IMR-90 (cell line): ENCODE results near the gene PRRG1. TPM values are rescaled to one million over a fixed set of nuclear protein-coding genes. Genes with fewer than 3 reads are reported as not detected.

Experiments used
- ATAC-seq: fragments of 200-7000 bp; cut with Tn5 transposase; 2 replicates; pipeline ENCODE4 v1.9.1; 2020; ENCODE audit warnings: low read depth, mild to moderate bottlenecking, moderate library complexity
- BruUV-seq: library from RNA; stranded (reverse); fragments of 400-500 nt; replicated peaks from 2 replicates; lab custom pipeline; 2021; lab: Mats Ljungman, UMichigan
- CTCF ChIA-PET: fragments of 300-600 bp; formaldehyde crosslinking; extraction: SDS; loops from one replicate; lab custom pipeline; 2021; ENCODE audit warnings: antibody characterized with exemption; lab: Yijun Ruan, JAX
- POLR2A ChIA-PET: fragments of 300-600 bp; sonication (Branson Sonifier 250); formaldehyde crosslinking; loops from one replicate; lab custom pipeline; 2022; ENCODE audit warnings: antibody characterized with exemption; ENCODE audit not compliant: unreplicated experiment; lab: Charles Lee
- DNase-seq: peaks from one replicate; pipeline ENCODE4 v3.0.0; 2013
- H2AFZ ChIP-seq: replicated peaks from 2 replicates; pipeline ENCODE3; 2013; ENCODE audit warnings: low read length, mild to moderate bottlenecking; ENCODE audit not compliant: poor library complexity
- H2AK5ac ChIP-seq: 2 replicates; pipeline ENCODE4 v1.6.1; 2013; ENCODE audit warnings: low read depth, low read length, inconsistent platforms
- H2AK9ac ChIP-seq: replicated peaks from 2 replicates; pipeline ENCODE3; 2013; ENCODE audit warnings: mild to moderate bottlenecking, low read depth, low read length, moderate library complexity; ENCODE audit not compliant: poor library complexity
- H2BK120ac ChIP-seq: 2 replicates; pipeline ENCODE4 v1.6.1; 2013; ENCODE audit warnings: low read depth, low read length, inconsistent platforms
- H2BK15ac ChIP-seq: 3 replicates; pipeline ENCODE4 v1.6.1; 2013; ENCODE audit warnings: low read depth, low read length, inconsistent platforms
- H2BK20ac ChIP-seq: 2 replicates; pipeline ENCODE4 v1.6.1; 2013; ENCODE audit warnings: low read depth, mild to moderate bottlenecking, inconsistent platforms, low read length, moderate library complexity
- H2BK5ac ChIP-seq: 2 replicates; pipeline ENCODE4 v1.6.1; 2013; ENCODE audit warnings: mild to moderate bottlenecking, low read depth, low read length, inconsistent platforms; ENCODE audit not compliant: poor library complexity, severe bottlenecking
- H3K14ac ChIP-seq: replicated peaks from 2 replicates; pipeline ENCODE4 v1.6.1; 2013; ENCODE audit warnings: low read depth, low read length, inconsistent platforms
- H3K18ac ChIP-seq: 2 replicates; pipeline ENCODE4 v1.6.1; 2013; ENCODE audit warnings: low read depth, low read length, control low read depth
- H3K23ac ChIP-seq: 2 replicates; pipeline ENCODE4 v1.6.1; 2013; ENCODE audit warnings: low read depth, low read length, inconsistent platforms
- H3K27ac ChIP-seq: 2 replicates; pipeline ENCODE4 v1.5.1; 2013; ENCODE audit warnings: mild to moderate bottlenecking, control low read depth, low read length; ENCODE audit not compliant: insufficient read depth
- H3K27me3 ChIP-seq: 2 replicates; pipeline ENCODE4 v1.6.1; 2013; ENCODE audit warnings: low read length; ENCODE audit not compliant: control insufficient read depth, insufficient read depth
- H3K36me3 ChIP-seq: 2 replicates; pipeline ENCODE4 v1.6.1; 2013; ENCODE audit warnings: low read length, mixed read lengths; ENCODE audit not compliant: control insufficient read depth, insufficient read depth
- H3K4ac ChIP-seq: 2 replicates; pipeline ENCODE4 v1.6.1; 2013; ENCODE audit warnings: low read depth, low read length, inconsistent platforms
- H3K4me1 ChIP-seq: 2 replicates; pipeline ENCODE4 v1.6.1; 2013; ENCODE audit warnings: low read length, mixed read lengths; ENCODE audit not compliant: control insufficient read depth, insufficient read depth
- H3K4me2 ChIP-seq: 2 replicates; pipeline ENCODE4 v1.6.1; 2013; ENCODE audit warnings: low read depth, mild to moderate bottlenecking, control low read depth, low read length, moderate library complexity
- H3K4me3 ChIP-seq: 2 replicates; pipeline ENCODE4 v1.5.1; 2013; ENCODE audit warnings: low read depth, mild to moderate bottlenecking, control low read depth, low read length, moderate library complexity; ENCODE audit not compliant: insufficient read depth
- H3K56ac ChIP-seq: 2 replicates; pipeline ENCODE4 v1.6.1; 2013; ENCODE audit warnings: low read length, inconsistent platforms; ENCODE audit not compliant: insufficient read depth; ENCODE audit errors: extremely low read depth
- H3K79me1 ChIP-seq, 2 experiments: 2 replicates each; pipeline ENCODE4 v1.6.1; 2013; ENCODE audit warnings: low read length in 2 of 2, inconsistent platforms in 1 of 2, low read depth in 1 of 2
- H3K9ac ChIP-seq: 2 replicates; pipeline ENCODE4 v1.6.1; 2013; ENCODE audit warnings: low read depth, low read length, control low read depth
- H3K9me1 ChIP-seq: 2 replicates; pipeline ENCODE4 v1.6.1; 2013; ENCODE audit warnings: low read length, inconsistent platforms; ENCODE audit not compliant: insufficient read depth
- H3K9me3 ChIP-seq: 2 replicates; pipeline ENCODE4 v1.6.1; 2013; ENCODE audit warnings: low read length; ENCODE audit not compliant: control insufficient read depth, insufficient read depth
- H4K20me1 ChIP-seq: 2 replicates; pipeline ENCODE4 v1.6.1; 2013; ENCODE audit warnings: low read length, inconsistent platforms; ENCODE audit not compliant: insufficient read depth
- H4K5ac ChIP-seq: 2 replicates; pipeline ENCODE4 v1.6.1; 2013; ENCODE audit warnings: mild to moderate bottlenecking, low read depth, low read length, control low read depth
- H4K8ac ChIP-seq, 2 experiments: 2 replicates each; pipeline ENCODE4 v1.6.1; 2013; ENCODE audit warnings: low read depth in 2 of 2, low read length in 2 of 2, control low read depth in 1 of 2, inconsistent platforms in 1 of 2
- H4K91ac ChIP-seq: 2 replicates; pipeline ENCODE4 v1.6.1; 2013; ENCODE audit warnings: low read depth, low read length, inconsistent platforms; ENCODE audit not compliant: insufficient read depth
- CTCF ChIP-seq: conservative IDR thresholded peaks from 2 replicates; pipeline ENCODE4 v1.5.1; 2012; ENCODE audit warnings: mild to moderate bottlenecking, low read depth, low read length, improper control_type of control experiment
- FOS ChIP-seq: fragments of 150-350 bp; IDR thresholded peaks from 2 replicates; pipeline ENCODE4 v1.6.1; 2016; ENCODE audit warnings: low read depth, low read length
- MAZ ChIP-seq: IDR thresholded peaks from 2 replicates; pipeline ENCODE4 v1.6.1; 2012; ENCODE audit warnings: low read depth, mild to moderate bottlenecking, low read length, improper control_type of control experiment, moderate library complexity, borderline replicate concordance
- WGBS, 2 experiments: methylation state at CpG; one replicate each; pipeline versions ENCODE4 v1.1.5 to v1.1.7; 2013; ENCODE audit warnings: missing lambda C conversion rate in 2 of 2; ENCODE audit not compliant: insufficient read length in 1 of 2; ENCODE audit errors: extremely low coverage in 2 of 2; 5-methylcytosine and 5-hydroxymethylcytosine counted together
- dilution Hi-C: fragments of 300-500 bp; cut with HindIII; formaldehyde crosslinking; loops from one replicate; pipeline ENCODE4 v1.14.3; 2018; ENCODE audit warnings: low sequenced_read_pairs; ENCODE audit not compliant: unreplicated experiment
- in situ Hi-C: fragments of 300-500 bp; cut with MboI; formaldehyde crosslinking; loops from 3 replicates; pipeline ENCODE4 v1.14.3; 2019; ENCODE audit warnings: low sequenced_read_pairs, inconsistent platforms, mixed read lengths
- intact Hi-C: fragments of 100-400 bp; cut with micrococcal nuclease; formaldehyde crosslinking; loops from 2 replicates; pipeline ENCODE4 v1.10.0; 2022
- polyA plus RNA-seq, 3 experiments: library from polyadenylated mRNA; depleted of rRNA; stranded (reverse); fragments of >200 nt; gene quantifications; 2 replicates each; pipeline ENCODE4 v1.2.3, GENCODE V29; 2012; ENCODE audit warnings: low replicate concordance in 1 of 3
- total RNA-seq: library from RNA; depleted of rRNA; stranded (reverse); fragments of >200 nt; gene quantifications from 2 replicates; pipeline ENCODE4 v1.2.3, GENCODE V29; 2012

PRRG1 gene
- total and polyA plus RNA-seq, 2 of the 4 experiments (the other 2 are of a cell fraction), result 9.0 to 11.1 TPM

GRCh38 chrX:37332055-37332454, 17.1 kb upstream of the PRRG1 start:
- H2AK5ac ChIP-seq, result no peak overlapping the region
- H3K27me3 ChIP-seq, result peaks cover 3% of the 10 kb centered on the region; the same call in 1 of the 2 replicates
- WGBS, 2 experiments, result no CpG with 5 or more reads among the region's 2 CpGs
- no peaks in the 10 kb centered on the region for H3K79me1 ChIP-seq
- intact Hi-C loops (no loop called here), in situ Hi-C loops (no loop called here), dilution Hi-C loops (no loop called here)
- no peak overlapping the region for H2BK5ac ChIP-seq
- H3K56ac ChIP-seq, result no peak overlapping the region
- H3K14ac ChIP-seq, result no peak overlapping the region
- H3K9me1 ChIP-seq, result no peaks in the 10 kb centered on the region
- TF ChIP-seq FOS (no peak), MAZ (no peak), CTCF (no peak)
- no peak overlapping the region for H3K4me3 ChIP-seq
- CTCF ChIA-PET, result no interaction called here
- no peak overlapping the region for H4K5ac ChIP-seq
- no peaks in the 10 kb centered on the region for H4K20me1 ChIP-seq
- DNase-seq, result no peak
- H2AK9ac ChIP-seq, result no peak overlapping the region
- H2BK15ac ChIP-seq, result no peak overlapping the region
- H3K18ac ChIP-seq, result no peak overlapping the region
- BruUV-seq, result no TSS peak
- H3K9me3 ChIP-seq, result no peaks in the 10 kb centered on the region
- no peak overlapping the region for H3K23ac ChIP-seq
- H3K4me1 ChIP-seq, result no peaks in the 10 kb centered on the region
- no peak overlapping the region for H3K4me2 ChIP-seq
- H4K91ac ChIP-seq, result no peak overlapping the region
- no peak overlapping the region for H3K9ac ChIP-seq
- H2AFZ ChIP-seq, result no peak overlapping the region
- no peak overlapping the region for H3K27ac ChIP-seq
- ATAC-seq, result no peak
- no peak overlapping the region for H2BK120ac ChIP-seq
- no peak overlapping the region for H3K4ac ChIP-seq
- no peaks in the 10 kb centered on the region for H3K36me3 ChIP-seq
- POLR2A ChIA-PET, result no interaction called here
- no peak overlapping the region for H4K8ac ChIP-seq
- no peak overlapping the region for H2BK20ac ChIP-seq
